Endothelial cell of umbilical vein (primary cell): ENCODE measurements around the gene FAM168B. TPM values are rescaled to one million over a fixed set of nuclear protein-coding genes. Genes with fewer than 3 reads are reported as not detected.

ENCODE experiments used
- BruUV-seq: library from RNA; stranded (reverse); fragments of 400-500 nt; replicated peaks from 2 replicates; lab custom pipeline; 2021; lab: Mats Ljungman, UMichigan
- CTCF ChIA-PET: fragments of 300-600, 350-600 bp; sonication (Branson Sonifier 250); formaldehyde crosslinking; loops from one replicate; lab custom pipeline; 2021; ENCODE audit warnings: antibody characterized with exemption, inconsistent platforms; lab: Charles Lee
- POLR2A ChIA-PET: fragments of 300-600, 350-600 bp; sonication (Branson Sonifier 250); formaldehyde crosslinking; loops from one replicate; lab custom pipeline; 2021; ENCODE audit warnings: antibody characterized with exemption, inconsistent platforms; lab: Charles Lee
- DNase-seq: peaks from one replicate; pipeline ENCODE4 v3.0.0-alpha.2; 2011; ENCODE audit warnings: low read depth, low spot score
- FAIRE-seq: peaks from 2 replicates; lab custom pipeline; 2011; peaks lifted over from hg19 to GRCh38; lab: Jason Lieb, UNC
- H2AFZ ChIP-seq: 2 replicates; pipeline ENCODE4 v1.6.0; 2012; ENCODE audit warnings: low read depth, low read length, control low read depth, inconsistent platforms
- H3K27ac ChIP-seq: 2 replicates; pipeline ENCODE4 v1.5.1; 2011; ENCODE audit warnings: low read depth, mild to moderate bottlenecking, control low read depth, low read length, moderate library complexity; ENCODE audit not compliant: insufficient read depth
- H3K27me3 ChIP-seq, 2 experiments: 2 replicates each; pipeline versions ENCODE4 v1.6.0 to v1.6.1; 2011; ENCODE audit warnings: low read length in 2 of 2, mixed read lengths in 1 of 2; ENCODE audit not compliant: control insufficient read depth in 2 of 2, insufficient read depth in 2 of 2
- H3K36me3 ChIP-seq, 2 experiments: 2 replicates in 1 of 2; 3 replicates in 1 of 2; pipeline ENCODE4 v1.5.1; 2011; ENCODE audit warnings: low read length in 2 of 2, mild to moderate bottlenecking in 1 of 2, moderate library complexity in 1 of 2; ENCODE audit not compliant: control insufficient read depth in 2 of 2, insufficient read depth in 2 of 2; ENCODE audit errors: extremely low read depth in 1 of 2
- H3K4me1 ChIP-seq: 3 replicates; pipeline ENCODE4 v1.5.1; 2011; ENCODE audit warnings: mild to moderate bottlenecking, low read length; ENCODE audit not compliant: control insufficient read depth, insufficient read depth; ENCODE audit errors: extremely low read depth
- H3K4me2 ChIP-seq: 2 replicates; pipeline ENCODE4 v1.6.1; 2011; ENCODE audit warnings: low read length, control low read depth, mixed read lengths; ENCODE audit not compliant: insufficient read depth
- H3K4me3 ChIP-seq, 3 experiments: fragments of 200-600 bp in 1 of 3; sonication (generic), shearing (Covaris generic) in 1 of 3; replicated peaks in 1 of 3; 2 replicates each; pipeline ENCODE4 v1.5.1; 2011 to 2016; ENCODE audit warnings: control low read depth in 3 of 3, low read length in 3 of 3, mild to moderate bottlenecking in 2 of 3, inconsistent platforms in 1 of 3, low read depth in 1 of 3, moderate library complexity in 1 of 3; ENCODE audit not compliant: insufficient read depth in 1 of 3
- H3K79me2 ChIP-seq: 2 replicates; pipeline ENCODE4 v1.6.0; 2012; ENCODE audit warnings: low read length, inconsistent platforms; ENCODE audit not compliant: control insufficient read depth, insufficient read depth
- H3K9ac ChIP-seq: replicated peaks from 2 replicates; pipeline ENCODE3; 2011; ENCODE audit warnings: low read length, control low read depth; ENCODE audit not compliant: insufficient read depth; ENCODE audit errors: extremely low read depth
- H3K9me1 ChIP-seq: replicated peaks from 3 replicates; pipeline ENCODE4 v1.6.0; 2011; ENCODE audit warnings: mild to moderate bottlenecking, low read length; ENCODE audit not compliant: control insufficient read depth, insufficient read depth; ENCODE audit errors: extremely low read depth
- H3K9me3 ChIP-seq: replicated peaks from 2 replicates; pipeline ENCODE4 v1.5.1; 2012; ENCODE audit warnings: low read length, inconsistent platforms; ENCODE audit not compliant: control insufficient read depth, insufficient read depth
- H4K20me1 ChIP-seq: replicated peaks from 2 replicates; pipeline ENCODE3; 2011; ENCODE audit warnings: mild to moderate bottlenecking, low read length; ENCODE audit not compliant: control insufficient read depth, insufficient read depth; ENCODE audit errors: extremely low read depth
- EZH2 ChIP-seq: IDR thresholded peaks from 2 replicates; pipeline ENCODE4 v1.6.1; 2012; ENCODE audit warnings: borderline replicate concordance, low read depth, mild to moderate bottlenecking, moderate library complexity, low read length, inconsistent platforms; ENCODE audit not compliant: severe bottlenecking
- FOS ChIP-seq: IDR thresholded peaks from 2 replicates; pipeline ENCODE4 v1.6.1; 2011; ENCODE audit warnings: mild to moderate bottlenecking, low read length, moderate library complexity, borderline replicate concordance; ENCODE audit not compliant: insufficient read depth
- GATA2 ChIP-seq: IDR thresholded peaks from 2 replicates; pipeline ENCODE4 v1.7.0; 2011; ENCODE audit warnings: low read depth, mild to moderate bottlenecking, moderate library complexity, mixed read lengths, low read length; ENCODE audit not compliant: insufficient read length, insufficient read depth
- JUN ChIP-seq: IDR thresholded peaks from 2 replicates; pipeline ENCODE4 v1.6.1; 2011; ENCODE audit warnings: borderline replicate concordance, low read depth; ENCODE audit not compliant: insufficient read length, insufficient read depth
- MYC ChIP-seq: IDR thresholded peaks from one replicate; pipeline ENCODE4 v1.6.1; 2011; ENCODE audit warnings: mild to moderate bottlenecking, low read depth, low read length
- POLR2A ChIP-seq: IDR thresholded peaks from 2 replicates; pipeline ENCODE4 v1.6.1; 2012; ENCODE audit warnings: low read depth, mild to moderate bottlenecking, control low read depth, low read length
- POLR2AphosphoS5 ChIP-seq: IDR thresholded peaks from 2 replicates; pipeline ENCODE4 v1.6.1; 2012; ENCODE audit warnings: low read depth, mild to moderate bottlenecking, control low read depth, low read length, moderate library complexity; ENCODE audit not compliant: insufficient read depth
- dilution Hi-C: fragments of 300-500 bp; cut with MboI; formaldehyde crosslinking; loops from one replicate; pipeline ENCODE4 v1.15.0; 2019; ENCODE audit warnings: low sequenced_read_pairs; ENCODE audit not compliant: extremely low pct_ligation_motif_present
- intact Hi-C: fragments of 100-400 bp; cut with micrococcal nuclease; formaldehyde crosslinking; loops from one replicate; pipeline ENCODE4 v1.10.0; 2022
- polyA plus RNA-seq, 4 experiments: library from polyadenylated mRNA; depleted of rRNA in 3 of 4; stranded (reverse) in 3 of 4; unstranded in 1 of 4; fragments of >200 nt; gene quantifications; 2 replicates each; pipeline versions ENCODE4 v1.2.1 to v1.2.3, GENCODE V29; 2011 to 2012; ENCODE audit warnings: missing spikeins in 1 of 4
- total RNA-seq: library from RNA; stranded (reverse); gene quantifications from 2 replicates; pipeline ENCODE4 v1.2.3, GENCODE V29; 2021
- TF ChIP-seq, protein P1 (sequence below): IDR thresholded peaks from 2 replicates; pipeline ENCODE4 v1.6.1; 2011; ENCODE audit not compliant: insufficient read depth, insufficient read length
- TF ChIP-seq, protein P2 (sequence below), 2 donors: IDR thresholded peaks; 1 replicate in 1 of 2; 2 replicates in 1 of 2; pipeline ENCODE4 v1.5.1; 2011; ENCODE audit warnings: low read length in 2 of 2, mild to moderate bottlenecking in 2 of 2, moderate library complexity in 2 of 2, control low read depth in 1 of 2, inconsistent platforms in 1 of 2, low read depth in 1 of 2; ENCODE audit not compliant: insufficient read depth in 1 of 2; ENCODE audit errors: extremely low read depth in 1 of 2

Gene FAM168B
- total and polyA plus RNA-seq, 2 donors (not counting 3 experiments of a cell fraction or from before 2014, with no cell fraction given), result 109 to 183 TPM

DNA sequence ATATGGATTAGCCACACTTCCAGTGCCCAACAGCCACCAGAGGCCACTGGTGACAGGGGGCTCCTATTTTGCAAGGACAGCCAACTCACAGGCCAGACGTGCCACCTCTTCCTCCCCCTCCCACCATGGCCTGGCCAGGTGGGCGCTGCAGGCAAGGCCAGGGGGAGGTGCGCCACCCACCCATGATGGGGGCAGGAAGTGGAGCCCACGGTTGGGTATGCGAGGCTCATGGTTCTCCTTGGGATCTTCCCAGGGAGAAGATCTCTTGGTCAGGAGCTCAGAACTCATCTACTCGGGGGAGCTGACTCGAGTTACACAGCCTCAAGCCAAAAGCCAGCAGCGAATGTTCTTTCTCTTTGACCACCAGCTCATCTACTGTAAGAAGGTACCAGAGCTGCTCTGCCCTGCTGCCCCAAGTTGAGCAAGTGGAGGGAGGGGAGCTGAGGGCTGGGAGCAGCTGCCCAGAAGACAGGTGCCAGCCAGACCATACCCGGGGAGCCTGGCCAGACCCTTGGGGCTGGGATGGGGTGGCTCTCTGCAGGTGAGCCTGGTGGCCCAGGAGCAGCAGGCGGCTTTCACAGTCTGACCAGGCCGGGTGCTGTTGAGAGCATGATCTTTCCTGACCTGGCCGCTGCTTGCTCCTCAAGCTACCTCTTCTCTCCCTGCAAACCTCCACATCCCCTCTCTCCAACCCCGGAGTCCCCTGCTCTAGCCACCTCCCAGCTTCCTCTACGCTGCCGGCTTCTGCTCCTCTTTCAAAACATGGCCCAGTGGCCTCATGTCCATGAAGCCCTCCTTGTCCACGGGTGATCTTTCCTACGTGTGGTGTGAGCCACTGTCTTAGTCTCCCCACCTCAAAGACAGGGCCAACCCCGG lies 49.8 kb downstream of the FAM168B start:
- CTCF ChIA-PET, result no interaction called here

More for the DNA sequence above, 49.8 kb downstream of the FAM168B start:
- DNase-seq (no peak), FAIRE-seq (no peak)
- Histone ChIP-seq H3K9ac (no peak overlapping the region), H4K20me1 (no peaks in the 10 kb centered on the region), H3K27me3 (peaks cover 19 to 26% of the 10 kb centered on the region in 2 experiments), H3K4me3 (no peak overlapping the region), H3K27ac (no peak overlapping the region), H3K9me3 (no peaks in the 10 kb centered on the region), H3K36me3 (peaks cover 0 to 9% of the 10 kb centered on the region in 2 experiments), H3K79me2 (no peaks in the 10 kb centered on the region), H3K4me1 (no peaks in the 10 kb centered on the region), H3K9me1 (no peaks in the 10 kb centered on the region), H3K4me2 (no peak overlapping the region), H2AFZ (no peak overlapping the region)
- POLR2A ChIA-PET, result no interaction called here
- TF ChIP-seq FOS (no peak), GATA2 (no peak), POLR2A (no peak), JUN (no peak), MYC (no peak), POLR2AphosphoS5 (no peak), EZH2 (no peak)
- TF ChIP-seq, protein P1, sequence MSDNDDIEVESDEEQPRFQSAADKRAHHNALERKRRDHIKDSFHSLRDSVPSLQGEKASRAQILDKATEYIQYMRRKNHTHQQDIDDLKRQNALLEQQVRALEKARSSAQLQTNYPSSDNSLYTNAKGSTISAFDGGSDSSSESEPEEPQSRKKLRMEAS, result no peak
- TF ChIP-seq, protein P2, sequence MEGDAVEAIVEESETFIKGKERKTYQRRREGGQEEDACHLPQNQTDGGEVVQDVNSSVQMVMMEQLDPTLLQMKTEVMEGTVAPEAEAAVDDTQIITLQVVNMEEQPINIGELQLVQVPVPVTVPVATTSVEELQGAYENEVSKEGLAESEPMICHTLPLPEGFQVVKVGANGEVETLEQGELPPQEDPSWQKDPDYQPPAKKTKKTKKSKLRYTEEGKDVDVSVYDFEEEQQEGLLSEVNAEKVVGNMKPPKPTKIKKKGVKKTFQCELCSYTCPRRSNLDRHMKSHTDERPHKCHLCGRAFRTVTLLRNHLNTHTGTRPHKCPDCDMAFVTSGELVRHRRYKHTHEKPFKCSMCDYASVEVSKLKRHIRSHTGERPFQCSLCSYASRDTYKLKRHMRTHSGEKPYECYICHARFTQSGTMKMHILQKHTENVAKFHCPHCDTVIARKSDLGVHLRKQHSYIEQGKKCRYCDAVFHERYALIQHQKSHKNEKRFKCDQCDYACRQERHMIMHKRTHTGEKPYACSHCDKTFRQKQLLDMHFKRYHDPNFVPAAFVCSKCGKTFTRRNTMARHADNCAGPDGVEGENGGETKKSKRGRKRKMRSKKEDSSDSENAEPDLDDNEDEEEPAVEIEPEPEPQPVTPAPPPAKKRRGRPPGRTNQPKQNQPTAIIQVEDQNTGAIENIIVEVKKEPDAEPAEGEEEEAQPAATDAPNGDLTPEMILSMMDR (IDR thresholded peaks at IDR 0.05; ENCODE audit: extremely low read depth in 1 of 2, insufficient read depth in 1 of 2, low read depth in 1 of 2, low read length in 2 of 2), result no peak
- dilution Hi-C loops (no loop called here), intact Hi-C loops (loop anchor here (10.0 kb wide), 1 partner anchor 249 kb away; no protein-coding TSS in a partner anchor)
- BruUV-seq, result no TSS peak
